ENCODE measurements around the gene TYW3. TPM values are rescaled to one million over a fixed set of nuclear protein-coding genes. Genes with fewer than 3 reads are reported as not detected.

Gene TYW3
- total and polyA plus RNA-seq, 2 of the 8 experiments (the other 6 are each of a cell fraction or from before 2014, with no cell fraction given): 6.9 to 31.4 TPM

DNA sequence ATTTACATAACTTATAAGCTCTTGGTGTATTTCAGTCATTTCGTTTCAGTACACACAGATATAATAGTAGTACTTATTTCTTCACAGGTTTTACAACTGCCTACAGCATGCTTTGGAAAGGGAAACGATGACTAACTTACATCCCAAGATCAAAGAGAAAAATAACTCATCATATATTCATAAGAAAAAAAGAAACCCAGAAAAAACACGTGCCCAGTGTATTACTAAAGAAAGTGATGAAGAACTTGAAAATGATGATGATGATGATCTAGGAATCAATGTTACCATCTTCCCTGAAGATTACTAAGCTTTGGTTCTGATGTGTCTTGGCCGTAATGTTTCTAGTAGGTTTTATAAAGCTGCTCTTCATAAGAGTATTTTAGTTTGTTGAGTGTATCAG is 30.9 kb downstream of the TYW3 start (continued):
- TF ChIP-seq, protein P1, sequence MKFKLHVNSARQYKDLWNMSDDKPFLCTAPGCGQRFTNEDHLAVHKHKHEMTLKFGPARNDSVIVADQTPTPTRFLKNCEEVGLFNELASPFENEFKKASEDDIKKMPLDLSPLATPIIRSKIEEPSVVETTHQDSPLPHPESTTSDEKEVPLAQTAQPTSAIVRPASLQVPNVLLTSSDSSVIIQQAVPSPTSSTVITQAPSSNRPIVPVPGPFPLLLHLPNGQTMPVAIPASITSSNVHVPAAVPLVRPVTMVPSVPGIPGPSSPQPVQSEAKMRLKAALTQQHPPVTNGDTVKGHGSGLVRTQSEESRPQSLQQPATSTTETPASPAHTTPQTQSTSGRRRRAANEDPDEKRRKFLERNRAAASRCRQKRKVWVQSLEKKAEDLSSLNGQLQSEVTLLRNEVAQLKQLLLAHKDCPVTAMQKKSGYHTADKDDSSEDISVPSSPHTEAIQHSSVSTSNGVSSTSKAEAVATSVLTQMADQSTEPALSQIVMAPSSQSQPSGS (IDR thresholded peaks at IDR 0.05; ENCODE audit: low read length): no peak
- TF ChIP-seq, protein P2, sequence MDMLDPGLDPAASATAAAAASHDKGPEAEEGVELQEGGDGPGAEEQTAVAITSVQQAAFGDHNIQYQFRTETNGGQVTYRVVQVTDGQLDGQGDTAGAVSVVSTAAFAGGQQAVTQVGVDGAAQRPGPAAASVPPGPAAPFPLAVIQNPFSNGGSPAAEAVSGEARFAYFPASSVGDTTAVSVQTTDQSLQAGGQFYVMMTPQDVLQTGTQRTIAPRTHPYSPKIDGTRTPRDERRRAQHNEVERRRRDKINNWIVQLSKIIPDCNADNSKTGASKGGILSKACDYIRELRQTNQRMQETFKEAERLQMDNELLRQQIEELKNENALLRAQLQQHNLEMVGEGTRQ (IDR thresholded peaks at IDR 0.05; ENCODE audit: low read length): no peak
- TF ChIP-seq KDM4A (IDR thresholded peaks at IDR 0.05; ENCODE audit: low read depth, low read length, severe bottlenecking): no peak
- no peak for TF ChIP-seq CHD1 (IDR thresholded peaks at IDR 0.05; ENCODE audit: low read depth, low read length)
- TF ChIP-seq PHF8 (conservative IDR thresholded peaks at IDR 0.05; ENCODE audit: low read depth, low read length): no peak
